NCI-H146 (cell line): ENCODE results near the gene EXO1.
A peak's percentile ranks its signal among the peaks of the same experiment; 100 is the strongest.
"Not testable (repeated sequence)": the region's sequence is repeated elsewhere in the genome, so short reads cannot be mapped to it uniquely, and the experiment has no call there.

Experiments
- DNase-seq: peaks from one replicate; lab custom pipeline; 2025; lab: John Stamatoyannopoulos, UW

EXO1 gene

DNA sequence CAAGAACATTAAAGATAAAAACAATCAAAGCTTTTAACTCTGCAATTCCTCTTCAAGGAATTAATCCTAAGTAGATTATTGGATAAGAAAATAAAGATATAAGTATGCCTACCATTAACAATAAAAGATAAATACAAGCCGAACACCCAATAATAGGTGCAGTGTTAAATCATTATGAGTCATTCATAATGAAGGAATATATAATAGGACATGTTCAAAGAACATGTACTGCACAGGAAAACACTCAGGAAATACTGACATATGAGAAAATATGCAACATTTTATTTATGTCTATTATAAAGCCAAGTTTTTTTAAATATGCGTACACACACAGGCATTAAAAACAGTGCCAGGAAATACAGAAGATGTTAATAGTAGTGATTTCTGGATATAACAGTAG is 11.1 kb upstream of the EXO1 start:
- DNase-seq: no peak

DNA sequence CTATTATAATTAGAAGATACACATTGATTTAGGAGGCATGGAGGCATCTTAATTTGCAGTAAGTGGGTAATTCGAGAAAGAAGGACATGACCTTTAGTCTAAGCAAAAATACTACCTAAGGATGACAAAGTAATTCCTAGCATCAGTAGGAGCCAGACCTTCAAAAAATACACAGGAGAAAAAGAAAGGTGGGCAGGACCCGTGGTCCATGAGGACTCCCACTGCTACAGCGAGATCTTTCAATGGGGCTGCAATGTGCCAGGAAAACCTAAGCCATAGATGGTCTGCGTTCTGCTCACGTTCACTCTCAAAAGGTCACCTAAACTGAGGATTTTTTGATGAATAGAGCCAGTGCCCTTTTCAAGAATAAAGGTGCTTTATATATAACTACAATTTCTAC is 10.6 kb upstream of the EXO1 start:
- no peak for DNase-seq

DNA sequence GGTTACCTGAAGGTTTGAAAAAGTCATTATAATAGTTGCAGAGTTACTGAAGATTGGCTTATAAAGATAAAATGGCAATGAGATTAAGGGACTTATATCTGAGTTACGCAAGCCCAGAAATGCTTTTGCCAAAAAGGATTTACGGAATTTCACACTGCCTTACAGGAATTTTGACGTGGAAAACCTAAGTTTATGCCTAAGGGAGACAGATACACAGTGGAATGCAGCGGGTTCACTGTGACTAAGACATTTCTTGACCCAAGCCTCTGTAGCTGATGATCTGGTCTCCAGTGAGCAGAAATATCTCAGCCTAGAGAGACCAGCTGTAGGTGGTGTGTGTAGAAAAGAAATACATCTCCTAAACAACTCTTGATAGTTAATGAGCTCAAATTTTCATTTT is 10.1 kb upstream of the EXO1 start:
- DNase-seq: no peak

DNA sequence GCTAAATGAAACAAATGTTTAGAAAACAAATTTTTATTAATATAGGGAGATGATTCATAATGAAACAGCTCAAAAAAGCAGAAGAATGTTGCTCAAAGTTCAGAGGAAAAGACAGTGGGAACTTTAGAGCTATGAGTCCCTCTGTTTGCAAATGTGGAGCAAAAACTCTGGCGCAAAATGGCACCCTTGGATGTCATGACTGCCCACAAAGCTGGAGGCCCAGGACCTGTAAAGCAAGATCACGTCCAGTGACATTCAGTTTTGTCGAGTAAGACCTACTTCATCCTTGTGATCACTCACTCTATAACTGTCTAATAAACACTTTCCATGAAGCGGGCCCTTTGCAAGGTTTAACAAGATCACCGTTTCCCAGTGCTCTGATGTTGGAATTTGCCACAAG is 9.1 kb upstream of the EXO1 start:
- no peak for DNase-seq

DNA sequence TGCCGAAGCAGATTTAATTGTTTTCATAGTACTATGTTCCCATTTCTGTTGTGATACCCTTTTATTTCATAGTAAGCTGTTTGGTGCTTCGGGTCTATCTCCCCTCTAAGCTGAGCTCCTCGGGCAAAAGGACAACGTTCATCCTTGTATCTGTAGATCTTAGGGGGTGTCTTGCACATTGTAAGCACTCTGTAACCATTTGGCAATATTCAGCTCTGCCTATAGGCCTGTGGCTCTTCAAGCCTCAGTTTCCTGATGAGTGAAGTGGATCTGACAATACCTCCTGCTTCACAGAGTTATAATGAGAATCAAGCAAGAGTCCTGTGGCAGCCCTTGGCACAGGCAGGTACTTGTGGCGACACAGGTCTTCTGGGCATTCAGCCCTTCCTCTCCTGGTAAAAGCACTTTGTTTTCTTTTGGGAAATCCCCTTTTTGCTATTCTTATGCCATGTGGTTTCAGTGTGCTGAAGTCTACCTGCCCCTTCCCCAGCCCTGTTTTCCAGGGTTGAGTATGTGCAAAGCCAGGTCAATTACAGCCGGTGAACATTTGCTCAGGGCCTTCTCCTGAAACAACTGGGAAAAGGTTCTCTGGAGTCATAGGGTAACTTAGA is 8.5 kb upstream of the EXO1 start:
- DNase-seq: no peak

DNA sequence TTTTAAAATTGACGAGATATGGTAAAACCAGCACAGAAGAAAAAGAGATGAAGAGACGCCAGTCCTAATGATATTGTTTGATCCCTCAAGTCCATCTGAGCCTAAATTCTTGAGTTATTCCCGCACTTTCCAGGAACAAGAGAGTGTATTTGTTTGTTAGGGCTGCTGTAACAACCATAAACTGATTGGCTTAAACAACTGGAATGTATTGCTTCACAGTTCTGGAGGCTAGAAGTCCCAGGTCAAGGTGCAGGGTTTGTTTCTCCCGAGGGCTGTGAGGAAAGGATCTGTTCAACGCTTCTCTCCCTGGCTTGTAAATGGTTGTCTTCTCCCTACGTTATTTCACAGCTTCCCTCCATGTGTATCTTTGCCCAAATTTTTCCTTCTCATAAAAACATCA is 7.8 kb upstream of the EXO1 start:
- DNase-seq: no peak

DNA sequence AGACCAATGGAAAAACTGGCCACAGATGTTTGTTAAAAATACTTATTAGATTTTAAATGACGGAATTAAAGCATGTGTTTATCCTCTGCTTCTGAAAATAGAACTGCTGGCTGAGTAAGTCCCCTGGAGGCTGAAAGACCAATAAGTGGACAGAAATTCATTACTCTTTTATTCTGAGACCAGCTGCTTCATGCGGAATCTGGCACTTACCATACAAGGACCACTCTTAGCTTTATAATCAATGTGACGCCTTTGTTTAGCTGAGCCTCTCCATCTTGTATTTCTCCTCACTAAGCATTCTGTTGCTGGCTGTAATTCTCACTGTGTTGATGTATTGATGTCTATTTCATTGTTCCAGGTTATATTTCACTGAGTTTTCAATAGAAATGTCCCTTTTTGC is 6.3 kb upstream of the EXO1 start:
- DNase-seq: no peak

DNA sequence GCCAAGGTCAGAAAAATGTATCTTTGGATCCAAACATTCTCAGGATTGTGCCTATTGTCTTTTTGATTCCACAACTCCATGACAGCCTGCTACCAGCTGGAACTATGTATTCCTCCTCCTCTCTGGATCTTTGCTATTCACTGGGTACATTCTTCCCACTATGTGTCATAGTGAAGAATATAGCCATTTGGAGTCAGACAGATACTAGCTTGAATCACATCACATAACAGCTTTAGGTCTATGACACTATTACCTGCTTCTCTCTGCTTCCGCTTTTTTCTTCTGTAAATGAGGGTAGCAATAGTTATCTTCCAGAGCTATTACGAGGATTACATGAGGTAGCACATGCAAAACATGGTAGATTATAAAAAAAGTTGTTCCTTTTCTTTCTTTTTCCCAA is 5.4 kb upstream of the EXO1 start:
- no peak for DNase-seq

DNA sequence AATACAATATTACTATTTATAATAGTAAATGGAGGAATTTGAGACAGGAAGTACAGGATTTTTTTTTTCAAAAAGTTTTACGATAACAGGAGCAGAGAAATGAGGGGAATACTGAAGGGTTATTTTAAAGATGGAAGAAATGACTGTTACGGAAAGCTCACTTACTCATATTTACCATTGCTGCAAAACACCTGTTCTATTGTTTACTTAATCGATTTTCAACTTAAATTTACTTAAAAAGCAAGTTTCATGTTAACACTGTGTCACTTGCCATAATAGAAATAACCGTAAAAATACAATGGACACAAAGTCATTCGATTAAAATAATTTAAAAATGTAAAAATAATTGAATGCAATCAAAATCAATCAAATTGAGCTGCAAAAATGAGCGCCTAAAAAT is 3.4 kb upstream of the EXO1 start:
- peak; percentile 82 for DNase-seq

DNA sequence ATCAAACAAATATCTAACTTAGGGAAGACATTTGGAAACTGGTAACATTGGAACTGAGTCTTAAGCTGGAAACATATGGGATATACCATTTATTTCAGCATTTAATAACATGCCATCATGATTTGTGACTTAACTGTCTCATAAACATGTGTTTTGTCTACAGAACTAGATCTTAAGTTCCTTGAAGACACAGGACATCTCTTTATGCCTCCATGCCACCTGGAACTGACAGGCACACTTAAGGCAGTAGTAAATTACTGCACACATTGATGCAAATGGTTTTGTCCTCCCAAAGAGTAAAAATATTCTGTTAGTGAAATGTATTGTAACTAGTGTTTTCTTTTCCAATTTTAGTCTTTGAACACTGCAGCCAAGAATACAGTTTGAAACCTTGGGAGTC is 1.6 kb upstream of the EXO1 start:
- DNase-seq: no peak

DNA sequence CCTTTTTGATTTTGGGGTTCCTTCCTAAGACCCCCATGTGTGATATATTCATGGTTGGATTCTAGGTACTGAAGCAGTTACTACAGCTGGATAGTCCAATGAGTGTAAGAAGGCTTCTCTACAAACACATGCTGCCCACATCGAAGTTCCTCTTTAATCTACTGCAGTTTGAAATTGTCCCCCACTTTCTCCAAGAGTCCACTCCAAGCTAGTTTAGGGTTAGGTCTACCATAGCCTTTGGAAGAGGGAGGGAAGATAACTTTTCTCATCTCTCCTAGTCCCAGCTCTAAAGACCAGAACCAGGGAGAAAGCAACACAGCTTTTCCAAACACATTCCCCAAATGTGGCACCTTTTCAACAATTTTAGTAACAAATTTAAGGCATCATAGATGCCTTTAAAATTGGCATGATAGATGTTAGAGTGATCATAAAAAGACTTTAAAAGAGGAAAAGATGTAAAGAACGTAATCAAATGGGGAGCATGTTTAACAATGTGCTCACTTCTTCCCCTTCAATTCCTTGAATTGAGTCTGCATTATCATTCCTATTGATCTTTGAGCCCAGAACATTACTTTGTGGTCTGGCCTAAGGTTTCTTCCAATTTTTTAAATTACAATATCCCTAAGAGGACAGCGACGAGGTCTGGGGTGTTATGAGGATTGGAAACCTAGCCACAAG is 1.0 kb upstream of the EXO1 start:
- no peak for DNase-seq

DNA sequence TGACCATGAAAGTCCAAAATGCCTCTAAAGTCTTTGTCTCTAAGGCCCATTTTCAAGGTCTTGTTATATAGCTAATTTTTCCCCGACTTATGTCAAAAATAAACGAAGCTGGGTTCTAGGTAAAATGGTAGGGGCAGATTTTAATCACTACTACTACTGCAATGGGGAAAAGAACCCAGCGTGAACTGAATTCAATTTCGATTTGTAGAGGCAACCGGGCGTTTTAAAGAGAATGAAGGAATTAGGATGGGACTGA is 536 bp upstream of the EXO1 start:
- no peak for DNase-seq

DNA sequence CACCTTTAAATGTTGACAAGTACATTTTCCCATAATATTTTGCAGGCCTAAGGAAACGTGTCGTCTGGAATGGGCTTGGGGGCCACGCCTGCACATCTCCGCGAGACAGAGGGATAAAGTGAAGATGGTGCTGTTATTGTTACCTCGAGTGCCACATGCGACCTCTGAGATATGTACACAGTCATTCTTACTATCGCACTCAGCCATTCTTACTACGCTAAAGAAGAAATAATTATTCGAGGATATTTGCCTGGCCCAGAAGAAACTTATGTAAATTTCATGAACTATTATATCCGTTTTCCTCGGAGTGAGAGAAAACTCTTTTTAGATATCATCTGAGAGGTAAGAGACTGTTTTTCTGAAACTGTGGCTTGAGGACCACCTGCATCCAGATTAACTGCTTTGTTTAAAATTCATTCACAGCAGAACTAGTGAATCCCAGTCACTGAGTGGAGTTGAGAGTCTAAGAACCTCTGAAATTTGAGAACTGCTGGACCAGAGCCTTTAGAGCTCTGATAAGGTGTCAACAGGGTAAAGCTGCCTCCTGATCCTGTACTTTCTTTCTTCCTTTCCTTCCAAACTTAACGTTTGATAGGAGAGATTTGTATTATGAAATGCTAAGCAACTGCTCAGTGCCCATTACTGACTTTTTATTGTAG is 811 bp downstream of the EXO1 start:
- DNase-seq: peak; percentile 2

DNA sequence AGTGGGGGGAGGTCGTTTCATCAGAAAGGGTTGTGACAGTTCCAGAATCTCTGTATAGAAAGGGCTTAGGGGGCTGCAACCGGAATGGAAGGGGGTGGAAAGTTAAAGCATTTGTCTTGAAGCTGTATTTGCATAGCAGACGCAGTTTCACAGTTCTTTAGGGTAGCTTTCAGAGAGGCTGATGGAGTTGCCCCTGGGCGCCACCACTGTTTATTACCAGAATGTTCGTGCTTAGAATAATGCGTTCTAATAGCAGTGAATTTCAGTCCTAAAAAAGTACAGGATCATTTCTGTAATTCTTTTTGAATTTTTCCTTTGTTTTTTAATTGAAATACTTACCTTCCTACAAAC is 1.3 kb downstream of the EXO1 start:
- no peak for DNase-seq

DNA sequence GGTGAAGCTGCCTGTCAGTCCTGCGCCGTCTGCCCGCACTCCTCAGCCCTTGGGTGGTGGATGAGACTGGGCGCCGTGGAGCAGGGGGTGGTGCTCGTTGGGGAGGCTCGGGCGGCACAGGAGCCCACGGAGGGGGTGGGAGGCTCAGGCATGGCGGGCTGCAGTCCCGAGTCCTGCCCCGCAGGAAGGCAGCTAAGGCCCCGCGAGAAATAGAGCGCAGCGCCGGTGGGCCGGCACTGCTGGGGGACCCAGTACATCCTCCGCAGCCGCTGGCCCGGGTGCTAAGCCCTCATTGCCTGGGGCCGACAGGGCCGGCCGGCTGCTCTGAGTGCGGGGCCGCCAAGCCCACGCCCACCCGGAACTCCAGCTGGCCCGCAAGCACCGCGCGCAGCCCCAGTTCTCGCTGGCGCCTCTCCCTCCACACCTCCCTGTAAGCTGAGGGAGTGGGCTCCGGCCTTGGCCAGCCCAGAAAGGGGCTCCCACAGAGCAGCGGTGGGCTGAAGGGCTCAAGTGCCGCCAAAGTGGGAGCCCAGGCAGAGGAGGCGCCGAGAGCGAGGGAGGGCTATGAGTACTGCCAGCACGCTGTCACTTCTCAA is 7.6 kb downstream of the EXO1 start:
- not testable (repeated sequence) for DNase-seq

DNA sequence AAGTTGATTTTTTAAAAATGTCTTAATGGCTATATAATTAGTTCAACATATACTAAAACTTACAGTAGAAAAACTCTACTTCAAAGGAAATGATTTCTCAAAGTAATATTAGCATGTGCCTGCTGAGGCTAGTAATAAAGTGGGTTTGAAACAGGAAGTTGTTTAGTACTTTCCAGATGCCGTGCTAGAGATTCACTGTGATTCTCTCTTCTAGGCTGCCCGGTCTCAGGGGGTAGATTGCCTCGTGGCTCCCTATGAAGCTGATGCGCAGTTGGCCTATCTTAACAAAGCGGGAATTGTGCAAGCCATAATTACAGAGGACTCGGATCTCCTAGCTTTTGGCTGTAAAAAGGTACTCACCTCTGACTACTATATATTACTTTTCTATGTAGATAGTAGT is 9.1 kb downstream of the EXO1 start:
- no peak for DNase-seq

DNA sequence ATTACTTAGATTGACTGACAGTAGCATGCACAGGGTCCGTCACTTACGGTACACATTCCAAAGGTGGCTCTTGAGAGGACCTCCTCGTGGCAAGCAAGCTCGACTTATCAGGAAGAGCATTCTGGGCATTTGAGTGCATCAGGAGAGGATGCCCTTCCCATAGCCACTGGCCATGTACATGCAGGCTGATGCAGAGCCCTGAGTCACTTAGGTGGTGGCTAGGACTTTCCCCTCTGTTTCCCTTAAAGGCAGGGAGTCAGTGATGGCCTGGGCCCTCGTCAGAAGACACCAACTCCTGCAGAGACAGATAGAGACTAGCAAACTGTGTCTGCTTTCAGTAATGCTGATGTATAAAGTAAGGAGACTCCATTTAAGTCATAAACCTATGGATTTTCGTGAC is 12.9 kb downstream of the EXO1 start:
- no peak for DNase-seq

DNA sequence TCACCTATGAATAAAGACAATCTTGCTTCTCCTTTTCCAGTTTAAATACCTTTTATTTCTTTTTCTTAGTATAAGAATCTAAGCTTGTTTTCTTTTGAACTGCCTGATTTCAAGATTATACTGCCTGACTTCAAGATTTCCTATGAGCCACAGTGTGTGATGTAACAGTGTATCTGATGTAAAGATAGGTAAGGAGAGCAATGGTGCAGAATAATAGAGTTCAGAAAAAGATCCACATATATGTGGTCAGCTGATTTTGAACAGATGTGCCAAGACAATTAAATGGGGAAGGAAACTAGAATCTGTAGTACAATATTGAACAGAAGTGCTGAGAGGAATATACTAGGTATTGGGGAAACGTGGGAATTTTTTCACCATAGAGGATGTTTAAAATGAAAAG is 21.0 kb downstream of the EXO1 start:
- no peak for DNase-seq

DNA sequence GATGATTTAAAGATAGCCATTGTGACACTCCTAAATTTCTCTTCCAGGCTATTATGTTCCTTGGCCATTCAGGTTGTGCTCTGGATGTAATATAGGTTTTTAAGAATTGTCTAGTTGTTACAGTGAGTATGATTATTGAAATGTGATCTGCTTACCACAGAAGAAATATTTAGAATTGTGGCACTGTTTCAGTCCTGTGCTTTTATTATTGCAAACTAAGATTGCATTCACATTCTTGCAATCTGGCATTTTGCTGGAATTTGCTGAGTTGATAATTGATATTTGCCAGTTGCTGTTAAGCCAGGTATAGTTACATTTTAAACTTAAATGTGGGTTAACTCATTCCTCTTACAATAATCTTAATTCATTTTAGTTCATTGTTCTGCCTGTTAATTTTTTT is 22.3 kb downstream of the EXO1 start:
- no peak for DNase-seq

DNA sequence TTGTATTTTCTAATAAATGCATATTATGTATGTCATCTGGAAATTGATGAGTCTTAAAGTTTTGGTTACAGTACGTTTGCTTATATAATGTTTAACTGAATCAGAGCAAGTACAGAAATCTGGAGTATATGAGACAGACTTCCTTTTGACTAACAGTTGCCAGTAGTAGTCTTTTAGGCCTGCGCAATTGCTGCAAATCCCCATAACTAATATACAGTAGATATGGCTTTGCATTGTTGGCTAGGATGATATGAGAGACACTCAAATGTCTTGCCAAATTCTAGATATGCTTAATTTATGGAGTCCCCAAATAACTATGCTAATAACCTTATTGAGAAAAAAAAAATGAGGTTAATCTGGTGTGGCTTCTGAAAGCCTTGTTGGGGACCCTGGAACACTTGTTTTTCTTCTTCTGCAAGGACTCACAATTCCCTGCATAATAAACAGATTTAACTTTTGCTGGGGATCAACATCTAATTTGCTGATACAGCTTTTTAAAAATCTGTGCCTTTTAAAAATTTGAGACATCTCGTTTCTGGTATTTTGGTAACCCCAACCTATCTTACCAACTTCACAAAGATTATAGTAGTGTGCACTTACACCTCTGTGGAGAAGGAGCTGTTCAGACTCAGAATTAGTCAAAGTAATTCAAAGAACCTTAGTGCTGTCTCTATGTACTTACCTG is 22.9 kb downstream of the EXO1 start:
- DNase-seq: no peak

DNA sequence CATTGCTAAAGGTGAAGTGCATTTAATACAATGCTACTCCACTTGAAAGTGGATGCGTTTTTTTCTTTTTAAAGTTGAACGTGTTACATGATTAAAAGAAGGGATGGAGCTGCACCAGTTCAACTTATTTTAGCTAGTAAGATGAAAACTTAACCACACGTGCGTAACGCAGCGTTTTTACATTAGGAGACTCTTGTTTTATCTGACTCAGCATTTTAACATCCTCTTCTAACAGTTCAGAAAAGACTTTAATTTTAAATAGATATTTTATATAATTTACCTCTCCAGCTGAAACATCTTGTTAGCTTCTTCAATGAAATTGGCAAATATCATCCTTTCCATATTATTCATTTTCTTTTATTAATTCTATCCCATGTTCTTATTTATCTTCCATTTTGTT is 33.4 kb downstream of the EXO1 start:
- DNase-seq: no peak

DNA sequence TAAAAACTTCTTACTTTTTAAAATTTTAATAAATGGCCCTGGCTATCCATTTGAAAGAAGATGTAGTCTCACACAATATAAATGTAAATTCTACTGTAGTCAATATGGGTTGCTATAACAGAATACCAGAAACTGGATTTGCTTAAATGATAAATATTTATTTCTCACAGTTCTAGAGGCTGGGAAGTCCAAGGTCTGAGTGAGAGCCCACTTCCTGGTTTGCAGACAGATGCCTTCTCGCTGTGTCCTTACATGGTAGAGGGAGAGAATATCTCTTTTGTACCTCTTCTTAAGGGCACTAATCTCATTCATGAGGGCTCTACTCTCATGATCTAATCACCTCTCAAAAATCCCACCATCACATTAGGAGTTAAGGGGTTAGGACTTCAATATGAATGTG is 35.2 kb downstream of the EXO1 start:
- no peak for DNase-seq

DNA sequence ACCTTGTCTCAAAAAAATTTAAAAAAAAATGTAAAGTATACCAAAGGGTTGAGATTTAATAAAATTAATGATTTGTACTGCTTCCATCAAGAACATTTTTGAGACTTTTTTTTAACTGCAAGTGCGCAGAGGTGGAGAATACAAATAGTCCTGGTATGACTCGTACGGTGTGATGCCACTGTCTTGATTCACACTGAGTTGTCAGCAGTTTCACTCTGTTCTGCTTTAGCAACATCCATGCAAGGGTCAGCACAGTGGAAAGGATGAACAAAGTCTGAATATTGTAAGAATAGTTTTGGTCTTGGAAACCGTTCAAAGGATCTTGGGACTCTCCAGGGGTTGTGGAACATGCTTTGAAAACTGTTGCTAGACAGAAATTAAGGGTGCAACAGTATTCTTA is 40.2 kb downstream of the EXO1 start:
- no peak for DNase-seq
